ENCODE measurements around the gene MBP.

DNA sequence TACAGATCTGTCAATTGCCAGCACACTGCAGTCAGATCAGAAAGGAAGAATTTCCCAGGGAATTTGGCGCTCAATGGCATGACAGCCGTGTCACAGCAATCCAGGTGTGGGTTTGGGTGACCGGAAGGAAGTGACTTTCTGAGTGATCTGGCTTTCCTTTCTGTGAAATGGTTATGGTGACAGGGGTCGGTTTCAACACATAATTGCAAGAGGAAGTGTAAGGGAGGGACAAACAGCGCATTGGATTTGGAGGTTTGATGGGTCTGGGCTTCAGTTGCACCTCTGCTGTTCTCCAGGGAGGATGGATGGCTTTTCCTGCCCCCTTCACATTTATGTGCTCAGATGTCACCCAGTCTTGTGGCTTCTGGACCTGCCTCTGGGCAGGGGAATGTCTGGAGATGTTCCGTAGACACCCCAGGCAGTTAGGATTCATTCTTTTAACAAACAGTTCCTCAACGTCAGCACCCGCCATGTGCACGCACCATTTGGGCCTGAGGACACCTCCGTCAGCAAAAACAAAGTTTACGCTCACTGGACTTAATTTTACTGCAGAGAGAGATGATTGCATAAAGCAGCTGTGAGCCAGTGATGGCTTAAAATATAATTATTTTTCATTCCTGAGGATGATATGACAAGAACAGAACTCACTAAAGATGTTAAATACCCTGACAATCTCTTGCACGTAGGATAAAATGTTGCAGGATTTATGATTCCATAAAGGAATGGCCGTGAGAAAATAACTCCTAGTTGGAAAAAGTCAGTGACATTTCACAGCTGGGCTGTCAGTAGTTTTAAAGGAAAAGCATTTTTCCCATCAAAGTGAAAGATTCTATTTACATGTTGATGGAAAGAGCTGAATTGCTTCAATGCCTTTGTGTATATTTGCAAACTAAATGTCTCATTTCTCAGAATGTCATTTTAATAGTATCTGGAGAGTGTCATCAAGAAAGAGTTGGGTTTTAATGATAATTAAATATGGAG lies 36.9 kb downstream of the MBP start:
- no peak for TF ChIP-seq CTCF (conservative IDR thresholded peaks at IDR 0.05; ENCODE audit: low read depth, low read length)
- no peak for TF ChIP-seq EZH2 (IDR thresholded peaks at IDR 0.05; ENCODE audit: borderline replicate concordance, low read depth, low read length, poor library complexity, severe bottlenecking)
